Activated naive CD4-positive, alpha-beta T cell treated with anti-CD3 and anti-CD28 coated beads, Interleukin-2, amount 10 ng/mL, durations not matched to agents 7 days and 5 days (primary cell): ENCODE measurements around the gene CCDC13.
A peak's percentile ranks its signal among the peaks of the same experiment; 100 is the strongest.

Experiments
- CTCF ChIA-PET: fragments of 350-600 bp; sonication (Branson Sonifier 250); formaldehyde crosslinking; loops from one replicate; lab custom pipeline; 2021; ENCODE audit warnings: antibody characterized with exemption; lab: Charles Lee
- DNase-seq: peaks from one replicate; pipeline ENCODE4 v3.0.0-alpha.2; 2020
- H3K27ac Mint-ChIP-seq: one replicate; pipeline ENCODE4 v1.8.0; 2021; ENCODE audit warnings: mild to moderate bottlenecking, moderate library complexity, mixed read lengths
- H3K27me3 Mint-ChIP-seq: one replicate; pipeline ENCODE4 v1.8.0; 2021; ENCODE audit warnings: mild to moderate bottlenecking, mixed read lengths
- H3K36me3 Mint-ChIP-seq: one replicate; pipeline ENCODE4 v1.8.0; 2021; ENCODE audit warnings: mixed read lengths
- H3K4me1 Mint-ChIP-seq: one replicate; pipeline ENCODE4 v1.8.0; 2021; ENCODE audit warnings: mixed read lengths
- H3K4me3 Mint-ChIP-seq: one replicate; pipeline ENCODE4 v1.8.0; 2021; ENCODE audit warnings: mild to moderate bottlenecking, moderate library complexity, mixed read lengths
- H3K9me3 Mint-ChIP-seq: one replicate; pipeline ENCODE4 v1.8.0; 2021; ENCODE audit warnings: mixed read lengths

CCDC13 gene

DNA sequence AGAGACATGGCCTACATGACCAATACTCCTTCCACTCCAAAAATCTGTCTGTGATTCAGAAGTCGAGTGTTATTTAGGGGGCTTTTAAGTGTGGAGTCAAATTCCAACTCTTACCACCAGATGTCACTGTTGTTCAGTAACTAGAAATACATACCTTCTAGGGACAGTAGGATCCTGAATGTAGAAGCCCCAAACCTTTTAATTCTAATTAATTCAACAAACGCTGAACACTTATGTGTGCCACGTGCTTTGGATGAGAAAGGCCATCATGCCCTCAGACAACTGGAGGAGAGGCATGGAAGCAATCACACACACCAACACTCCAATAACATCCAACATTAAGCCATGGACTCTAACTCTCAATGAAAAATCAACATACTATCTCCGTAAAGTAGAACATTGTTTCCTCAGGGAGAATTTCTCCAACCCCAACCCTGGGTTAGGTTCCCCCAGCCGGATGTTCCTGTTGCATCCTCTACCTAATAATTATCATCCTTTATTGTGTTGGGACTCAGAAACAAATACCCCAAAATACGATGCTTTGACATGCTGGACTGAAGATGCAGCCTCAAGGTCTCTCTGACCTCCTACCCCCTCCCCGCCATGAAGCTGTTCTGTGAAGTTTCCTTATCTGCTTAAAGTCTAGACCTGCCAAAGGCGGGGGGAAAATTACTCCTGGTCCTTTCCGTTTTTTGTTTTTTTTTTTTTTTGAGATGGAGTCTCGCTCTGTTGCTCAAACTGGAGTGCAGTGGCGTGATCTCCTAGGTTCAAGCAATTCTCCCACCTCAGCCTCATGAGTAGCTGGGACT lies 8.0 kb upstream of the CCDC13 start:
- Mint-ChIP-seq H3K4me1 (peaks cover 2% of the 10 kb centered on the region), H3K9me3 (no peaks in the 10 kb centered on the region), H3K27me3 (no peaks in the 10 kb centered on the region), H3K36me3 (peaks cover 7% of the 10 kb centered on the region), H3K27ac (no peak overlapping the region), H3K4me3 (no peak overlapping the region)
- no peak for DNase-seq
- CTCF ChIA-PET: interaction anchor here (1.2 to 3.0 kb wide), 5 partner anchors 11 to 101 kb away, joined by 3 to 18 read pairs (median 6); no protein-coding TSS in a partner anchor

DNA sequence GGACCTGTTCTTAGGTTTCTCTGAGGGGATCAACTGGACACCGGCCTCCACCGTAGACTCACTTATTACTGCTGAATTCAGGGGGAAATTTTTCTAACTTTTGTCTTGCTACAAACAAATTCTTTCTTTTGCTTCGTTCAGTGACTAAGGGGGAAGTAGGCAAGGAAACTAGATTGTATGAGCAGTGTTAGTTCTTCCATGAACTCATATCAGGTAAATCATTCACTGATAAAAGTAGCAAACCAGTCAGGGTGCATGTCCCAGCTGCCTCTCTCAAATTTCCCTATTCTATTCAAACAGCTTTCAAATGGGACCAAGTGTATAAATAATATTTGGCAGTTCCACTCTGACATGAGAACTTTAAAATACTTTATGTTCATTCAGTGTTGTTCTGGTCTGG lies 7.3 kb upstream of the CCDC13 start:
- peaks cover 2% of the 10 kb centered on the region for H3K4me1 Mint-ChIP-seq
- CTCF ChIA-PET: interaction anchor here (0.8 to 3.0 kb wide), 11 partner anchors 10 to 102 kb away, joined by 3 to 18 read pairs (median 3); no protein-coding TSS in a partner anchor
- H3K36me3 Mint-ChIP-seq: peaks cover 5% of the 10 kb centered on the region
- DNase-seq: no peak
- H3K27ac Mint-ChIP-seq: no peak overlapping the region
- no peak overlapping the region for H3K4me3 Mint-ChIP-seq
- no peaks in the 10 kb centered on the region for H3K9me3 Mint-ChIP-seq
- no peaks in the 10 kb centered on the region for H3K27me3 Mint-ChIP-seq

DNA sequence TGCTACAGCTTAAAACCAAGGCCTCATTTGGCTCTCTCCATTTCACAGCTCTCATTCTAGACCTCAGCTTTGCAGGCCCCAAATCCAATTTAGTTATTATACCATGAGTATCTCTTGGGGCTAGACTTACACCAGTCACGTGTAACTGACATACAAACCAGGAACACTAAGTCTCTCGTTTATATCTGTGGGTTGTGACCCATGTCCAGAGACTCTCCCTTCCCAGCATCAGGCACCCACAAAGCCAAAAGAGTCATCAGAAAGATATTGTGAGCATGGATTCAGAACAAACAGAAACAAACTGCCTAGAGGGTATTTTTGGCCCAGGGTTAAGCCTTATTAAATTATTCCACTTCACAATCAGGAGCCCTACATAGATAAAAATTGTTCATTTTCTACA lies 5.6 kb upstream of the CCDC13 start:
- CTCF ChIA-PET: interaction anchor here (1.2 to 3.0 kb wide), 5 partner anchors 9 to 103 kb away, joined by 3 to 18 read pairs (median 6); no protein-coding TSS in a partner anchor
- peaks cover 7% of the 10 kb centered on the region for H3K4me1 Mint-ChIP-seq
- no peak for DNase-seq
- H3K27ac Mint-ChIP-seq: no peak overlapping the region
- H3K27me3 Mint-ChIP-seq: no peaks in the 10 kb centered on the region
- peaks cover 5% of the 10 kb centered on the region for H3K36me3 Mint-ChIP-seq
- no peak overlapping the region for H3K4me3 Mint-ChIP-seq
- no peaks in the 10 kb centered on the region for H3K9me3 Mint-ChIP-seq

DNA sequence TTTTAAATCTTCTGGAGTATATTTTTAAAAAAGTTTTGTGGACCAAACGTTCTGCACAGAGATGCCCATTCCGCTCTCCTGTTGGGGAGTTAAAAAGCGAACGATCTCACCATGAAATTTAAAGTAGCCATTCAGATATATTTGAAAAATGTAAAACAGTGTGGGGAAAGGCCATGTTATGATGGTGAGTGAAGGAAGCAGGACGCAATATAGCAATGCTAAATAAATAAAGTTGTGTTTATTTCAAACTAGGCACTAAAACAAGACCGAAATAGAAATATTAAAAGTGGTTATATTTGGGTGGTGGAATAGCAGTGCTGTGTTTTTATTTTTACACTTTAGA lies 327 bp upstream of the CCDC13 start:
- Mint-ChIP-seq H3K4me1 (peaks cover 19% of the 10 kb centered on the region), H3K9me3 (peaks cover 2% of the 10 kb centered on the region), H3K27me3 (peaks cover 13% of the 10 kb centered on the region), H3K4me3 (peak overlapping the region; percentile 83), H3K27ac (peak overlapping the region; percentile 83), H3K36me3 (no peaks in the 10 kb centered on the region)
- CTCF ChIA-PET: no interaction called here
- no peak for DNase-seq

DNA sequence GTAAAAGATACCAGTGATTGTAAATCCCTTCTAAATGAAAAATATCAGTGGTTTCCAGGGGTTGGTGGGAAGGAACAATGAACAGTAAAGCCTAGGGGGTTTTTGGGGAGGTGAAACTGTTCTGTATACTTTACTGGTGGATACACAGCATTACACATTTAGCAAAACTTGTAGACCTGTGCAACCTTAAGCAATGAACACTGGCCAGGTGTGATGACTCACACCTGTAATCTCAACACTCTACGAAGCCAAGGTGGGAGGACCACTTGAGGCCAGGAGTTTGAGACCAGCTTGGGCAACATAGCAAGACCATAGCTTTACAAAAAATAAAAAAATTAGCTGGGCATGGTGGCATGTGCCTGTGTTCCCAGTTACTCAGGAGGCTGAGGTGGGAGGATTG lies 1.8 kb downstream of the CCDC13 start:
- H3K4me3 Mint-ChIP-seq: no peak overlapping the region
- peaks cover 15% of the 10 kb centered on the region for H3K27me3 Mint-ChIP-seq
- peaks cover 19% of the 10 kb centered on the region for H3K4me1 Mint-ChIP-seq
- H3K36me3 Mint-ChIP-seq: no peaks in the 10 kb centered on the region
- no peak for DNase-seq
- peaks cover 2% of the 10 kb centered on the region for H3K9me3 Mint-ChIP-seq
- H3K27ac Mint-ChIP-seq: no peak overlapping the region
- CTCF ChIA-PET: interaction anchor here (1.0 to 1.7 kb wide), 2 partner anchors 16 to 21 kb away, joined by 3 to 4 read pairs; no protein-coding TSS in a partner anchor

DNA sequence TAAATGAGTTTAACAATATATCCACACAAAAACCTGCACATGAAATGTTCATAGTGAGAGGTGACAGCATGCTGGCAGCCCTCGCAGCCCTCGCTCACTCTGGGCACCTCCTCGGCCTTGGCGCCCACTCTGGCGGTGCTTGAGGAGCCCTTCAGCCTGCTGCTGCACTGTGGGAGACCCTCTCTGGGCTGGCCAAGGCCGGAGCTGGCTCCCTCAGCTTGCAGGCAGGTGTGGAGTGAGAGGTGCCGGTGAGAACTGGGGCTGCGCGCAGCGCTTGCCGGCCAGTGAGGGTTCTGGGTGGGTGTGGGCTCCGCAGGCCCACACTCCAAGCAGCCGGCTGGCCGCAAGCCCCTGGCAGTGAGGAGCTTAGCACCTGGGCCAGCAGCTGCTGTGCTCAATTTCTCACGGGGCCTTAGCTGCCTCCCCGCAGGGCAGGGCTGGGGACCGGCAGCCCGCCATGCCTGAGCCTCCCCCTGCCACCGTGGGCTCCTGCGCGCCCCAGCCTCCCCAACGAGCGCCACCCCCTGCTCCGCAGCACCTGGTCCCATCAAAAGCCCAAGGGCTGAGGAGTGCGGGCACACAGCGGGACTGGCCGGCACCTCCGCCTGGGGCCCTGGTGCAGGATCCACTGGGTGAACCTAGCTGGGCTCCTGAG lies 3.4 kb downstream of the CCDC13 start:
- no peak for DNase-seq
- Mint-ChIP-seq H3K27ac (no peak overlapping the region), H3K9me3 (peaks cover 2% of the 10 kb centered on the region), H3K4me1 (peaks cover 19% of the 10 kb centered on the region), H3K27me3 (peaks cover 24% of the 10 kb centered on the region), H3K4me3 (no peak overlapping the region), H3K36me3 (no peaks in the 10 kb centered on the region)
- CTCF ChIA-PET: interaction anchor here (1.3 kb wide), 1 partner anchor 11 kb away, joined by 6 read pairs; no protein-coding TSS in a partner anchor

DNA sequence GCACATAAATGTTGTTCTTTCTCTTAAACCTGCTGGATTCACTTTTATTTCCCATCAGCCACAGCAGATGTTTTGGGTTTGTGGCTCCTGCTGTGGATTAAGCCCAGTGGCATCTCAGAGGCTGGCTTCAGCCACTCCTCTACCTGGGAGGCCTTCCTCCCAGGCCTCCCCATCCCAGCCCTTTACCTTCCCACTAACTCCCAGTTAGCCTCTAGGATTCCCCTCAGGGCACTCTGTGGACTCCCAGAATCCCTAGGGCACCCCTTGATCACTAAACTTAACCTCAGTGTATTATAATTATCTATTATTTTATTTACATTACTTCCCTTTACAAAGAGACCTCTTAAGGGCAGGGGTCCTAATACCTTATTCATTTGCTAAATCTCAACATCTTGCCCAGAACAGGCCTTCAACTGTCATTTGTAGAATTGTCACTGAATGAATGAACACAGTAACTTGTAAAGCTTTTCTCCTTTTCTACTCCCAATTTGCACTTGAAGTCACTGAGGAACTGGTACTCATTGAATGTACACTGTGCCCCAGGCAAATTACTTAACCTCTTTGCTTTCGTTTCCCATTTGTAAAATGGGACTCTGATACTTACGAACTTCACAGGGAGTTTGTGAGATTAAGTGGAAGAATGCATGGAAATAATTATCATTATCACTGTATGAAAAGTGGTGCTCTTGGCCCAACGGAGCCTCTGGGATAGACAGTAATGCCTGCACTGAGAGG lies 8.3 kb downstream of the CCDC13 start:
- Mint-ChIP-seq H3K36me3 (no peaks in the 10 kb centered on the region), H3K27ac (no peak overlapping the region), H3K27me3 (peaks cover 13% of the 10 kb centered on the region), H3K9me3 (no peaks in the 10 kb centered on the region), H3K4me3 (no peak overlapping the region), H3K4me1 (no peaks in the 10 kb centered on the region)
- DNase-seq: no peak
- CTCF ChIA-PET: interaction anchor here (1.5 kb wide), 1 partner anchor 17 kb away, joined by 5 read pairs; no protein-coding TSS in a partner anchor

DNA sequence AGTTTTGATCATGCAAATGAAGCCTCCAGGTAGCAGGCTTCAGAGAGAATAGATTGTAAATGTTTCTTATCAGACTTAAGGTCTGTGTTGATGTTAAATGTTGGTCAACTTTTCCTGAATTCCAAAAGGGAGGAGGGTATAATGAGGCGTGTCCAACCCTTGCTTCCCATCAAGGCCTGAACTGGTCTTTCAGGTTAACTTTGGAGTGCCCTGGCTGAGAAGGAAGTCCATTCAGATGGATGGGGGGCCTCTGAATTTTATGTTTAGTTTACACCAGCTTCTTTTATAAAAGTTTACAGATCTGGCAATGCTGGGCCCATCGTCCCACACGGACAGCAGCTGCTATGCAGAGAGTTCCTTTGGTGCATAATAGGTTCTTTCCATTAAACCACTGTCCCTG lies 8.9 kb downstream of the CCDC13 start:
- Mint-ChIP-seq H3K9me3 (no peaks in the 10 kb centered on the region), H3K4me1 (no peaks in the 10 kb centered on the region), H3K27ac (no peak overlapping the region), H3K36me3 (no peaks in the 10 kb centered on the region), H3K4me3 (no peak overlapping the region), H3K27me3 (peaks cover 16% of the 10 kb centered on the region)
- no peak for DNase-seq
- CTCF ChIA-PET: no interaction called here

DNA sequence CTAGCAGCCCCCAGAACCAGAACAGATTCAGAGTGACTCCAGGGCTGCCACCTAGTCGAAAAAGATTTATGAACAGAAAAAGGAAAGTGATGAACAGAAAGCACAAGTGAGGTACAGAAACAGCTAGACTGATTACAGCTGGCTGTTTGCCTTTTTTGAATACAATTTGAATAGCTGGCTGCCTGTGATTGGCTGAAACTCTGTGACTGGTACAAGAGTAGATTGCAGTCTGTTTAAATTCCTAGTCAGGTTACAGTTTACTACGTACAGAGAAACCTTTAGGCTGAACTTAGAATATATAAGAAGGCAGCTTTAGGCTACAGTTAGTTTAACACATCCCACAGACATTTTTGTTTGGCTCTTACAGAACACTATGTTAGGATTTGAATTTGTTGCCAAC lies 10.0 kb downstream of the CCDC13 start:
- Mint-ChIP-seq H3K36me3 (no peaks in the 10 kb centered on the region), H3K27me3 (peaks cover 24% of the 10 kb centered on the region), H3K9me3 (no peaks in the 10 kb centered on the region), H3K4me3 (no peak overlapping the region), H3K4me1 (no peaks in the 10 kb centered on the region), H3K27ac (no peak overlapping the region)
- no peak for DNase-seq
- CTCF ChIA-PET: no interaction called here

DNA sequence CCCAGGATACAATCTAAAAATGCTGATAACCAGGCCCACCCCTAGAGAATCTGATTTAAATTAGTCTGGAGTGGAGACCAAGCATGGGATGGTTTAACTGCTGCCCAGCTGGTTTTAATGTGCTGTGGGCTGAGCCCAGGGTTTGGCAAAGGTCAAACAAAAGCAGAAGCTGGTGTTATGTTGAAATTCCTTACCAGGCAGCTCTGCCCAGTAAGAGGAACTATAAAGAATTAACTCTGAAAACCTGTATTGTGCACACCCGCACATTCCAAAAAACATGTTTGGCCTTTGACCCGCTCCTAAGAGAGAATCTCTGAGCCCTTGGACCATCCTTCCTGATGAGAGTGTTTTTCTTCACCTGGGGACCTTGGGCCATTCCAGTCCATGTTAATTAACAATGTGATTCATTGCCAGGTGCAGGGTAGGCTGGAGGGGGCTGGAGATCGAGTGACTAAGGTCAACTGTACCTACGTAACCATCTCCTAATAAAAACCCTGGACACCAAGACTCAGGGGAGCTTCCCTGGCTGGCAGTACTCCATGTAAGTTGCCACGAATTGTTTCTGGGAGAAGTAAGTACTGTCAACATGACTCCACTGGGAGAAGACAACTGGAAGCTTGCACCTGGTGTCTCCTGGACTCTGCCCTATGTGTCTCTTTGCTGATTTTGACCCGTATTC lies 10.9 kb downstream of the CCDC13 start:
- Mint-ChIP-seq H3K27me3 (peaks cover 24% of the 10 kb centered on the region), H3K36me3 (no peaks in the 10 kb centered on the region), H3K9me3 (no peaks in the 10 kb centered on the region), H3K4me1 (no peaks in the 10 kb centered on the region), H3K27ac (no peak overlapping the region), H3K4me3 (no peak overlapping the region)
- CTCF ChIA-PET: no interaction called here
- no peak for DNase-seq

DNA sequence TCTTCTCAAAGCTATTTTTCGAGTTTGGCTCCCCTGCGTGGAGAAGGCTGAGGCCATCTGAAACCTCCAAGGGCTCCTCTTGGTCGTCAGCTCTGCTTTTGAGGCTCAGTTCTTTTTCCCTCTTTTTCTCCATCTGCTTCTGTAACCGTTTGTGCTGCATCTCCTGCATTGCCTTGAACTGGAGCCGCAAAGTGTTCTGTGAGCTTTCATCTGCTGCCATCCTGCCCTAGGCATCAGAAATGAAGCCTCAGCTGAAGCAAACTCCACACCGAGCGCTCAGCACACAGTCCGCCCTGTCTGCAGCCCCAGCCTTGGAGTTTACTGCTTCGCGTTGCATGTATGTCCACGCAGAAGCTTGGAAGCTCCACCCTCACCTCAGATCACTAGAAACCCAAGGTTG lies 14.9 kb downstream of the CCDC13 start:
- Mint-ChIP-seq H3K4me1 (peaks cover 6% of the 10 kb centered on the region), H3K36me3 (no peaks in the 10 kb centered on the region), H3K4me3 (no peak overlapping the region), H3K27me3 (peaks cover 33% of the 10 kb centered on the region), H3K27ac (no peak overlapping the region), H3K9me3 (no peaks in the 10 kb centered on the region)
- CTCF ChIA-PET: interaction anchor here (1.2 to 4.7 kb wide), 5 partner anchors 12 to 263 kb away, joined by 3 to 36 read pairs (median 3); no protein-coding TSS in a partner anchor
- no peak for DNase-seq

DNA sequence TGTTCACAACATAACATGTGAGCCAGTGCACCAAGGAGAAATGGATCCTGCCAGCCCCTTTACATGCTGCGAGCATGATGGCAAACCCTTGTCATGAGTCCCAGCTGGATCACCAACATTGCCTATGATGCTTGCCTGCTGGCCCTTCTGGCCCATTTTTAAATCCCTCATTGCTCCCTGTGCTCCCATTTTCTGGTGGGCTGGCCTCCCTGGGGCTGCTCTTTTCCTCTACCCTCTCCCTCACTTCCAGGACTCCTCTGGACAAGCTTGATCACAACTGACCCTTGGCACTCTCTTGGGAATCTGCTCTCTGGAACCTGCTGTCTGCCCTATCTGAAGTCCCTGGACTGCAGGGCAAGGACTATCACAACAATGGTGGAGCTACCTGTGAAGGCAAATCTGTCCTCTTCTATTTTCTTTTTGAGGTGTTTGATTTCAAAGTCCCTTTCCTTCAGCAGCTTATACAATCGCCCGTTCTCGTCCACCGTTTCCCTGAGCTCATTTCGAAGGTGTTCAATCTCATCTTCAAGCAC lies 16.3 kb downstream of the CCDC13 start:
- DNase-seq: no peak
- Mint-ChIP-seq H3K9me3 (no peaks in the 10 kb centered on the region), H3K27me3 (peaks cover 33% of the 10 kb centered on the region), H3K27ac (no peak overlapping the region), H3K4me3 (no peak overlapping the region), H3K36me3 (no peaks in the 10 kb centered on the region), H3K4me1 (peaks cover 6% of the 10 kb centered on the region)
- CTCF ChIA-PET: interaction anchor here (0.6 to 4.7 kb wide), 9 partner anchors 11 to 521 kb away, joined by 3 to 36 read pairs (median 3); partner anchors contain the start of genes ACKR2 and VIPR1
